GM10248 (cell line): ENCODE measurements around the gene TEX29.

Experiments used
- CTCF ChIA-PET: fragments of 300-600 bp; sonication (Branson Sonifier 250); formaldehyde crosslinking; extraction: SDS; loops from one replicate; lab custom pipeline; 2021; ENCODE audit warnings: antibody characterized with exemption; lab: Yijun Ruan, JAX
- POLR2A ChIA-PET: fragments of 350-650 bp; sonication (Branson Sonifier 250); formaldehyde crosslinking; extraction: SDS; loops from one replicate; lab custom pipeline; 2020; ENCODE audit warnings: antibody characterized with exemption; lab: Yijun Ruan, JAX
- DNase-seq: peaks from one replicate; pipeline ENCODE4 v3.0.0; 2012; ENCODE audit errors: extremely low spot score
- CTCF ChIP-seq: IDR thresholded peaks from 2 replicates; pipeline ENCODE4 v1.5.1; 2012; ENCODE audit warnings: mild to moderate bottlenecking, low read depth; ENCODE audit errors: extremely low read depth, missing control alignments, control extremely low read depth

The TEX29 gene

GRCh38 chr13:111342721-111343120, 22.3 kb downstream of the TEX29 start:
- ChIA-PET POLR2A (no interaction called here), CTCF (no interaction called here)
- no peak for DNase-seq
- TF ChIP-seq CTCF = no peak

GRCh38 chr13:111343186-111343805, 22.9 kb downstream of the TEX29 start:
- ChIA-PET CTCF (no interaction called here), POLR2A (no interaction called here)
- DNase-seq = no peak
- no peak for TF ChIP-seq CTCF

DNA sequence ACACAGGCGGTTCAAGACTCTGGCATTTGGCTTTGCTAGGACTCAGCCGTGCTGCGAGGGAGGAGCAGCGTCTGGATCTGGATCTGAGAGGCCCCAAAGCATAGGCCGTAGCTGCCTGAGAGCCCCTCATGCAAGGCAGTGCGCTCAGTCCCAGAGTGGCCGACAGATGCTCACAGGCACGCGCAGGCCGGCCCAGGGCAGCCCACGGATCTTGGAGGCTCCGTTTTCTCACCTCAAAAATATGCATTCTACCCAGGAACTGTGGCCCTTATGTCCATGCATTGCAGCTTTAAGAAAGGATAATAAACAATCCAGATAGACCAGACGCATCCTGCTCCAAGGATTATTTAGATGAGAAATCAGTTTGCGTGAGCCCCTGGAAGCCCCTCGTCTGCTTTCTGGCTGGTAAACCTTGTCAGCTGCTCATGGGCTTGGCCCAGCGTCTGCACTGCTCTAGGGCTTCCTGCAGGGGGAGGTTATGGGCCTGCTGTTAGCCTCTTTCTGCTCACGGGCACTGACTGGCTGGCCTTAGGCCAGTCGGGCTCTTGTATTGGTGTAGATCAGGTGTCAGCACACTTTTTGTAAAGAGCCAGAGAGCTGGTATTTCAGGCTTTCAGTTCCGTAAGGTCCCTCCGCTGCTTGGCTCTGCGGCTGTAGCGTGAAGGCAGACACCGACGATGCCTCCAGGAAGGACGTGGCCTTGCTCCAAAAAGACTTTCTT, 24.2 kb downstream of the TEX29 start:
- ChIA-PET POLR2A (no interaction called here), CTCF (no interaction called here)
- no peak for TF ChIP-seq CTCF
- no peak for DNase-seq

- no peak for TF ChIP-seq CTCF
- DNase-seq = no peak
- ChIA-PET POLR2A (no interaction called here), CTCF (no interaction called here)
Measured at GRCh38 chr13:111345682-111346081, 25.2 kb downstream of the TEX29 start.

DNA sequence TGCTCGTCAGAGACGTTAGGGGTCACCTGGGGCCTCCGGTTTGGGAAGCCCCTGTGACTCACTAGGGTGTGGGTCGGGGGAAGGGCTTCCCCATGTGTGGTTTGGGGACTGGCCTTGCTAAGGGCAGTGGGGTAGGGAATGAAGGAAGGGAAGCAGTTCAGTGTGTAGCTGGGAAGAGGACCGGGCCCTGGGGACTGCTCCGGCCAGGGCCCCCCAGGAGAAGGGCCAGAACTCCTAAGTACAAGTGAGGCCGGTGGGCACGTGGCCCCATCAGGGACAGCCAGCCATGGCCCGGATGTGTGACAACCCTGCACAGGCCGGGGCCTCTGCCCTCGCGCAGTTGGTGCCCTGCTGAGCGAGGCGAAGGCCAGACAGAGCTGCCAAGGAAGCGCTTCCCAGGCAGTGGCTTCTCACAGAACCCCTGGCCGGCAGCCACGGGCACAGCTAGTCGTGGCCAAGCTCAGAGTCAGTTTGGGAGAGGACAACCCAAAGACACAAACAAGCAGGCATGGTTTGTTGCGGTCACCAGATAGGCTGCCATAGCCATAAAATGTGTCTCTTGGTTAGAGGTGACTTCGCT, 25.7 kb downstream of the TEX29 start:
- TF ChIP-seq CTCF = no peak
- CTCF ChIA-PET = no interaction called here
- POLR2A ChIA-PET = no interaction called here
- DNase-seq = no peak

- TF ChIP-seq CTCF = no peak
- ChIA-PET CTCF (no interaction called here), POLR2A (no interaction called here)
- DNase-seq = no peak
Measured at GRCh38 chr13:111347438-111347837, 27.0 kb downstream of the TEX29 start.
